ENCODE results near the gene HOXD9.

DNA sequence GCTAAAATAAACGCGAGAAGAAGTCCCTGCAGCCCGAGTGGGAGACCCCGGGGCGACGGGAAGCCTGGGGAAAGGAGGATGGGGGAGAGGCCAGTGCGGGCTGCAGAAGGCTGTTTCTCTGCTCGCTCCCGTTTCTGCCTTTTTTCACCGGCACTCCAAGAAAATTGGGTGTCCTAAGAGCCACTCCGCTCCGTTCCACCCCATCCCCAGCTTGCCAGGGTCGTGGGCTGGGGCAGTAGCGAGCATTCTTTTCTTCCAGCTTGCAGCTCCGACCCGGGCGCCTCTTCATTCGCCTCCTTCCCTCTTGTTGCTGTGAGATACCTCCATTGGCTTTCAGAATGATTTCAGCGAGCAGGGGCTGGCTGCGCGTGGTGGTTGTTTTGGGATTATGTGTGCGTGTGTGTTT lies 35.7 kb downstream of the HOXD9 start:
- TF ChIP-seq EP300 (IDR thresholded peaks at IDR 0.05): no peak
- TF ChIP-seq, protein P1, sequence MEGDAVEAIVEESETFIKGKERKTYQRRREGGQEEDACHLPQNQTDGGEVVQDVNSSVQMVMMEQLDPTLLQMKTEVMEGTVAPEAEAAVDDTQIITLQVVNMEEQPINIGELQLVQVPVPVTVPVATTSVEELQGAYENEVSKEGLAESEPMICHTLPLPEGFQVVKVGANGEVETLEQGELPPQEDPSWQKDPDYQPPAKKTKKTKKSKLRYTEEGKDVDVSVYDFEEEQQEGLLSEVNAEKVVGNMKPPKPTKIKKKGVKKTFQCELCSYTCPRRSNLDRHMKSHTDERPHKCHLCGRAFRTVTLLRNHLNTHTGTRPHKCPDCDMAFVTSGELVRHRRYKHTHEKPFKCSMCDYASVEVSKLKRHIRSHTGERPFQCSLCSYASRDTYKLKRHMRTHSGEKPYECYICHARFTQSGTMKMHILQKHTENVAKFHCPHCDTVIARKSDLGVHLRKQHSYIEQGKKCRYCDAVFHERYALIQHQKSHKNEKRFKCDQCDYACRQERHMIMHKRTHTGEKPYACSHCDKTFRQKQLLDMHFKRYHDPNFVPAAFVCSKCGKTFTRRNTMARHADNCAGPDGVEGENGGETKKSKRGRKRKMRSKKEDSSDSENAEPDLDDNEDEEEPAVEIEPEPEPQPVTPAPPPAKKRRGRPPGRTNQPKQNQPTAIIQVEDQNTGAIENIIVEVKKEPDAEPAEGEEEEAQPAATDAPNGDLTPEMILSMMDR (IDR thresholded peaks at IDR 0.05): no peak
